Measurements from ENCODE around the gene CLEC10A.

- TF ChIP-seq CTCF (conservative IDR thresholded peaks at IDR 0.05) (no peak), ZFX (IDR thresholded peaks at IDR 0.05) (no peak)
Observed at GRCh38 chr17:7043497-7044198, 36.4 kb downstream of the CLEC10A start, which contains the start of gene SLC16A11.

All from C4-2B (cell line).